DOHH2 (cell line): Measurements from ENCODE around the gene KLRC4.

Experiments used
- H3F3A ChIP-seq: fragments of 200-600 bp; sonication (generic), shearing (Covaris generic); 2 replicates; pipeline ENCODE4 v1.6.0; 2016; ENCODE audit warnings: antibody characterized with exemption, mild to moderate bottlenecking; ENCODE audit not compliant: control insufficient read depth, insufficient read depth
- H3K27ac ChIP-seq: fragments of 200-600 bp; sonication (generic); 2 replicates; pipeline ENCODE4 v1.5.1; 2014; ENCODE audit warnings: low read depth, mild to moderate bottlenecking, low read length, moderate library complexity
- H3K27me3 ChIP-seq: fragments of 200-600 bp; sonication (generic); 2 replicates; pipeline ENCODE4 v1.6.1; 2014; ENCODE audit warnings: mild to moderate bottlenecking, low read length, mixed read lengths; ENCODE audit not compliant: control insufficient read depth
- H3K36me3 ChIP-seq: fragments of 200-600 bp; sonication (generic); 2 replicates; pipeline ENCODE4 v1.6.1; 2014; ENCODE audit warnings: mild to moderate bottlenecking, low read length, moderate library complexity, mixed read lengths; ENCODE audit not compliant: control insufficient read depth
- H3K4me1 ChIP-seq: fragments of 200-600 bp; sonication (generic); 2 replicates; pipeline ENCODE4 v1.6.1; 2014; ENCODE audit warnings: mild to moderate bottlenecking, low read length, mixed read lengths; ENCODE audit not compliant: control insufficient read depth
- H3K4me2 ChIP-seq: fragments of 200-600 bp; sonication (generic); 2 replicates; pipeline ENCODE4 v1.6.0; 2014; ENCODE audit warnings: mild to moderate bottlenecking, low read length, moderate library complexity
- H3K4me3 ChIP-seq: fragments of 200-600 bp; sonication (generic); 2 replicates; pipeline ENCODE4 v1.5.1; 2014; ENCODE audit warnings: mild to moderate bottlenecking, low read length, mixed read lengths
- H3K79me2 ChIP-seq: fragments of 200-600 bp; sonication (generic); 2 replicates; pipeline ENCODE4 v1.6.1; 2014; ENCODE audit warnings: mild to moderate bottlenecking, low read length, mixed read lengths; ENCODE audit not compliant: control insufficient read depth
- H3K9me2 ChIP-seq: fragments of 200-600 bp; sonication (generic); replicated peaks from 2 replicates; pipeline ENCODE4 v1.6.1; 2014; ENCODE audit warnings: mild to moderate bottlenecking, low read length, mixed read lengths; ENCODE audit not compliant: control insufficient read depth
- H3K9me3 ChIP-seq: fragments of 200-600 bp; sonication (generic); 2 replicates; pipeline ENCODE4 v1.6.1; 2014; ENCODE audit warnings: antibody characterized with exemption, low read length, mixed read lengths; ENCODE audit not compliant: control insufficient read depth, insufficient read depth
- H4K20me1 ChIP-seq: fragments of 200-600 bp; sonication (generic); 2 replicates; pipeline ENCODE4 v1.6.0; 2014; ENCODE audit warnings: low read depth, mild to moderate bottlenecking, antibody characterized with exemption, low read length, moderate library complexity; ENCODE audit not compliant: control insufficient read depth, insufficient read depth
- CTCF ChIP-seq: fragments of 200-600 bp; sonication (generic); IDR thresholded peaks from one replicate; pipeline ENCODE4 v1.5.1; 2014; ENCODE audit warnings: antibody characterized with exemption, mild to moderate bottlenecking, low read depth, low read length; ENCODE audit not compliant: poor library complexity, severe bottlenecking
- EZH2phosphoT487 ChIP-seq: fragments of 200-600 bp; sonication (generic); IDR thresholded peaks from 2 replicates; pipeline ENCODE4 v1.6.1; 2017; ENCODE audit warnings: borderline replicate concordance, mild to moderate bottlenecking, antibody characterized with exemption, low read length, moderate library complexity, mixed read lengths

The KLRC4 gene

GRCh38 chr12:10365696-10366405 is 43.7 kb downstream of the KLRC4 start:
- H3F3A ChIP-seq: no peaks in the 10 kb centered on the region
- H3K36me3 ChIP-seq: no peaks in the 10 kb centered on the region
- H3K27me3 ChIP-seq: no peaks in the 10 kb centered on the region
- H3K4me2 ChIP-seq: peak overlapping the region; percentile 100
- H3K9me2 ChIP-seq: no peaks in the 10 kb centered on the region
- no peak for TF ChIP-seq CTCF
- no peak for TF ChIP-seq EZH2phosphoT487
- H3K9me3 ChIP-seq: peaks cover 10% of the 10 kb centered on the region; the same call in 1 of the 2 replicates
- H3K79me2 ChIP-seq: no peaks in the 10 kb centered on the region
- no peak overlapping the region for H3K27ac ChIP-seq
- H3K4me1 ChIP-seq: peaks cover 18% of the 10 kb centered on the region
- H3K4me3 ChIP-seq: peak overlapping the region; percentile 90
- no peaks in the 10 kb centered on the region for H4K20me1 ChIP-seq

GRCh38 chr12:10364815-10365622 is 44.5 kb downstream of the KLRC4 start:
- peaks cover 18% of the 10 kb centered on the region for H3K4me1 ChIP-seq

More at GRCh38 chr12:10364815-10365622, 44.5 kb downstream of the KLRC4 start:
- Histone ChIP-seq H3K9me2 (no peaks in the 10 kb centered on the region), H3K27me3 (no peaks in the 10 kb centered on the region), H3K36me3 (no peaks in the 10 kb centered on the region), H3K4me3 (peak overlapping the region; percentile 90), H3K9me3 (peaks cover 10% of the 10 kb centered on the region; the same call in 1 of the 2 replicates), H3K27ac (no peak overlapping the region), H3K79me2 (no peaks in the 10 kb centered on the region), H3K4me2 (peak overlapping the region; percentile 100), H3F3A (no peaks in the 10 kb centered on the region), H4K20me1 (no peaks in the 10 kb centered on the region)
- TF ChIP-seq EZH2phosphoT487 (no peak), CTCF (no peak)
